T1000 (cell line): Measurements from ENCODE around the gene TREML1.

Experiments
- DNase-seq: peaks from one replicate; lab custom pipeline; 2025; ENCODE audit warnings: mixed read lengths; lab: John Stamatoyannopoulos, UW

TREML1 gene

DNA sequence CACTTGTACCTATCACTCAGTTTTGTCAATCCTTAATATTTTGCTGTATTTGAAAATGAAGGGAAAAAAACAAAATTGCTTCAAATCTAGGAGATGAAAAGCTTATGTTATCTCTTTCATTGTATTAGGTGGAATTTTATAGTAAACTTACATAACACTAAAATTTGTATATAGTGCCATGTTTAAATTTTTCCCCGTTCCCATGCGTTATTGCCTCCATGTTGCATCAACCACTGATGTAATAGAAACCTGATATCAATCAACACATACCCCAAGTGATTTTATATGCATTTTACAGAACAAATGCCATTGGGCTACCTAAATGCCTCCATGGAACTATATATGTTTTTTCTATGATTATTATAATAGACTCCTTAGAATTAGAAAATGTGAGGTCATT is 23.5 kb upstream of the TREML1 start:
- no peak for DNase-seq

DNA sequence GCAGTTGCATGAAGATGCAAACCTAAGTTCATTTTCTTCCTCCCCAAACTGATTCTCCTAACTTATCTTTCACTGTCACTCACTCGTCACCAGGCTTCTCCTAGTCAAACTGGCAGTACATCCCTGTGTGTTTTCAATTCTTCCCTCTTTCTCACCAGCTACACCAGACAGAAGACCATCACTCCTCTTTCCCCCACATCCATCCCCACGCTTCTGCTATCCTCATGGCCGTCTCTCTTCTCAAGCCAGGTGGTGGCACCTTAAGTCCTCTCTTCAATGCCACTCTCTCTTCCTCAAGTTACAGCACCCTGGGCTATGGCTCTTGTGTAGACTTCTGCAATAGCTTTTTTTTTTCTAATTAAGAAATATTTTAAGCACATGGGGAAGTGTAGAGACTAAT is 23.1 kb upstream of the TREML1 start:
- DNase-seq = no peak

DNA sequence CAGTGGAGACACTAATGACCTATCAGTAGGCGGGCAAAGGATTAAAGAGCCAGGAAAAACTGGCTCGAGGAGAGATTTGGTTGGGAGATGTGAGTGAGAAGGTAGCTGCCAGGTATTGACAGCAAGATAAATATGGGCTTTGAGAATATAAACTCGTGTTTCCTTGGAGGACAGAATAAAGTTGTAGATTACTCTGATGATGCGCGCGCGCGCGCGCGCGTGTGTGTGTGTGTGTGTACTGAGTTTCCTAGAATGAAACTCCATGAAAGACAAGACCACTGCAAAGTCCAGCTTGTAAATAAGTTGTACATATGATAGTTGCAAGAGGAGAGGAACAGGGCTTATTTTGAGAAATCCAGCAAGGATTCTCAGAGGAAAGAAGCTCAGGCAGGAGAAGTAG is 22.0 kb upstream of the TREML1 start:
- no peak for DNase-seq

DNA sequence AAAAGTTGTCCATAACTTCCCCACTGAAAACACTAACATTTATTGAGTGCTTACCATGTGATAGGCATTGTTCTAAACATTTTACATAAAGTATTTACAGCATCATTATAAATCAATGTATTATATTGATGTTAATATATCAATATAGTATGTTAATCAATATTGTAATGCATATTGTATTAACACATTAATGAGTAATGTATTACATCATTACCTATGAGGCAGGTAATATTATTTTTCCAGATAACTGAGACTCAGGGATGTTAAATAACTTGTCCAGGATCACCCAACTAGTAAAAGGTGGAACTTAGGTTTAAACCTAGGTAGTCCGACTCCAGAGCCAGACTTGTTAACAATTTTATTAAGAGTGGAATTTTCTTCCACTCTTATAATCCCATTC is 20.9 kb upstream of the TREML1 start:
- no peak for DNase-seq

DNA sequence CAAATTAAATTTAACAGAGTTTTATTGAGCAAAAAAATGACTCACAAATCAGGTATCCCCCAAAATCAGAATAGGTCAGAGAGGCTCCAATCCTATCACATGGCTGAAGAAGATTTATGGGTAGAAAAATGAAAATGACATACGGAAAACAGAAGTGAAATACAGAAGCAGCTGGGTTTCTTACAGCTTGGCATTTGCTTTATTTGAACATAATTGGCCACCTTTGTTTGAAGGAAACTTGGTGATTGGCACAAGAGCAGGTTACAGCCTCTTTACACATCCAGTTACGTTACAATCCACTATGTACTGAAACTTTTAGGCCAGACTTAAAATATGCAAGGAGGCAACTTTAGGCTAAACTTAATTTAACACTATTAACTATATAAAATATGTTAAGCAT is 20.5 kb upstream of the TREML1 start:
- DNase-seq = no peak

DNA sequence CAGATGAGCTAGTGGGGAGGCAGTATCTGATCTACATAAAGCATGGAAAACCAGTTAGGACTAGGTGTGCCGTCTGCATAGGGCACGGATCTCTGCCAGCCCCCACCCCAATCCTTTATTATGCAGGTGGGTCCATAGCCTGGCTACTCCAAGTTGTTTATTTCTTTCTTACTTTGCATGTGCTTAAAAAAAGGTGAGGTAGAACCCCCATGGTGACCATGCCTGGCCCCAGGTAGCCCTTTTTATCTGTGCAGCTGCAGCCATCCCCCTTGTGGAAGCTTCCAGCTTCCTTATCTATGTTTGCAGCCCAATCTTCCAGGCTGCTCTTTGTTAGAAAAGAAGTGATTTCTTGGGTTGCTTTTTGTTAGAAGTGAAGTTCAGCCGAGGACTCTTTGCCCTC is 17.8 kb upstream of the TREML1 start:
- DNase-seq = no peak

DNA sequence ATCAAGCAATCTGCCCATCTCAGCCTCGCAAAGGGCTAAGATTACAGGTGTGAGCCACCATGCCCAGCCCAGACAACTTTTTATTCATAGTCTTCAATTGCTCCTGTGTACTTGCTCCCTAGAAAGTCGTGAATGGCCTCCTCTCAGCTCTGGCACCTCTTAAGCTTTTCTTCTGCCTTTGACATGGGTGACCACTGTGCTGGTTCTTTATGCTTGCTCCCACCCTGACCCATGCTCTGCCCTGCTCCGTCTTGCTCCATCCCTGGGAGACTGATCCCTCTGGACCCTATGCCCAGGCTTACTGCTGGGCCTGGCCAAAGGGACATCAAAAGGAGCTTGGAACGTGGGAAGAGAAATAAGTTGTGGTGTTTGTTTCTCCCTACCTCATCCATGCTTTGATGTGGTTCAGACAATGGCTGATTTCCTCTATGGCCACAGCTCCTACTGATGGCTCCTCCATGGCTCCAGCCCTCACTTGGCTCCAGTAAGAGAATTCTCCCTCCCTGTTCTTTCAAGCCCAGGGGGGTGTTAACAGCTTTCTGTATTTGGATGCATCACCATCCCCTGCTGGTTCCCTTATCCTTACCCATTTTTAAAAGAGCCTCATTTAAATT is 16.5 kb upstream of the TREML1 start:
- DNase-seq = no peak

DNA sequence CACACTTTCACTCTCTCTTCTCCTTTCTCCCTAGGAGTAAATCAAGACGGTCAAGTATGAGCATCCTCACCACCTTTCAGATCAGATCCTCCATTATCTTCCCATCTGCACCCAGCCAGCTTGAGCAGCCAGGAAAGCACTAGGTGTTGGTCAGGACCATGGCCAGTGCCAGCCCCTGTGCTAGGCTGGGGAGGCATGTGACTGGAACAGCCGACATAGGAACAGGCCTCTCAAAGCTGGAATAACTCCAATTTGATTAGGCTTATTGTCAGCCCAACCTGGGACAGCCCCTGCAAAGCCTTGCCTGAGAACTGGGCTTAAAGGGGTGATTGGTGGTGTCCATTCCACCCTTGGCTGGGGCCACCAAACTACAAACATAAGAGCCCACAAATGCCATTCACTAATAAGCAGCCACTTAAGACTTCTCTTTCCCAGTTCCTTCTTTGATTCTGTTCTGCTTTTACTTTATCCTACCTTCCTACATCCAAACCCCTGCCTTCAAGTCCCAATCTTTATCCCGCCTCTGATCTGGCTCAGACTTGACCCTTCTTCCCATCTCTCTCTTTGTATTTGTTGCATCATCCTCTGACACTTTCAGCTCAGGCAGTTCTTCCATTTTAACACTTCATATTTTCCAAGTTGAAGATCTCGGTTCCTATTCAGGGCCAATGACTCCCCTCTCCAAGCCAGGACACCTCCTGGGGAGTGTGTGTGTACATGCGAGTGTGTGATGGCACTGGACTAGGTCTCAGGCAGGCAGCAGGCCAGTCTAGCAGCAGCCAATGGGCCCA is 13.2 kb upstream of the TREML1 start:
- no peak for DNase-seq

DNA sequence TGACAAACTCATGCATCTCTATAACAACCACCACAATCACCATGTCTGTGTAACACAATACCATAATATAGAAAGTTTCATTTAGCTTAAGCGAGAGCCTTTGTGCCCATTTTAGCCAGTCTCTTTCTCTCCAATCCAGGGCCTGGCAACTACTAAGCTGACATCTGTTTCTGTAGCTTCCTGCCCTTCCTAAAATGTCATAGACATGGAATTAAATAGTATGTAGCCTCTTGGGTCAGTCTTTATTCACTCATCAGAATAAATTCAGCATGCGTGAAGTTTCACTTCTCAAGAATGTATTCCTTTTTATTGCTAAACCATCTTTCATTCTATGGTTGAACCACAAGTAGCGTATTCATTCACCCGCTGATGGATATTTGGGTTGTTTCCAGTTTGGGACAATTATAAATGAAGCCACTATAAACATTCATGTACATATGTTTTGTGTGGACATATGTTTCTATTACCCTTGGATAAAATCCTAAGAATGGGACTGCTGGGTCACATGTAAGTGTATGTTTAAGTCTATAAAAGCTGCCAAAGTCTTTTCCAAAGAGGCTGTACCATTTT is 10.5 kb upstream of the TREML1 start:
- no peak for DNase-seq

DNA sequence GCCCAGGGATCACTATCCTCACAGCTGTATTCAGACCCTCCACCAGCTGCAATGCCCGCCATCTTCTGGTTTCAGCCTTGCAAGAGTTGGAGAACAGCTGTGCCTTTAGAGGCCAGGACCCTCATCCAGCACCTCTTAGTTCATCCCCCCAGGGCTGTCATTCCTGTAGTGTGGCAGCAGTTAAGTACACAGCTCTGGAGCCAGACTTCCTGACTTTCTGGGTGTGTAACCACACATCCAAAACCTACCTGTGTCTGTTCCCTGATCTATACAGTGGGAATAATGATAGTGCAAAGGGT is 9.2 kb upstream of the TREML1 start:
- no peak for DNase-seq

DNA sequence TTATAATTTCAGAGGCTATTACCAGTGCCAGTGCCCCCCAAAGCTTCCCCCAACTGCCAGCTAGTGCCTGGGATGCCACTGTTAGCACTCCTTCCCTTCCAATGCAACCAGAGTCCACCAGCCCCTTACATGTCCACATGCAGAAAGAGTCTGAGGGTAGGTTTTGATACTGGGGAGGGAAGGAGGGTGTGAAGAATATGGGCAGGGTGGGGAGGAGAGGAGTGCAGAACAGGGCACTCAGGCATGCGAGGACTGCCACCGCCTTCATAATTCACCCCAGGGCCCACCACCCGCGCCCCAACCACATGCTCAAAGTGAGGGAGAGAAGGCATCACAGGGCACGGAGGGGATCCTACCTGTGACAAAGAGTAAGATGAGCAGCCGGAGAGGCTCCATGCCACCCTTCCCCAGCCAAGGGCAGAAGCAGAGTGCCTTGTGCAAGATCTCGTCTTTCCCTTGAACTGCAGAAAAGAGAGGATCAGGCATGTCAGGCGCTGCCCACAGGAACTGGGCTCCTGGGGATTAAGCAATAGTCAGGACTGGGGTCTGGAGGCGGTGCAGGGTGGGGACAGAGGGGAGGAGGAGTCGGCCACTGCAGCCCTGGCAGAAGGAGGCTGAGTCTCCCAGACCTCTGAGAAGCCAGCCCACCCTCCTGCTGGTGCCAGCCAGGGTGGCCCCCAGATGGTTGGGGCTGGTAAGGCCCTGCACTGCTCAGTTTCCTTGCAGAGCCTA is 8.7 kb upstream of the TREML1 start, which contains the start of gene TREM2:
Gene TREM2 (minus strand): TSS at position 430 of the 732 bp plus-strand sequence. CDS start 34 bp downstream, at position 396.
- DNase-seq = no peak

DNA sequence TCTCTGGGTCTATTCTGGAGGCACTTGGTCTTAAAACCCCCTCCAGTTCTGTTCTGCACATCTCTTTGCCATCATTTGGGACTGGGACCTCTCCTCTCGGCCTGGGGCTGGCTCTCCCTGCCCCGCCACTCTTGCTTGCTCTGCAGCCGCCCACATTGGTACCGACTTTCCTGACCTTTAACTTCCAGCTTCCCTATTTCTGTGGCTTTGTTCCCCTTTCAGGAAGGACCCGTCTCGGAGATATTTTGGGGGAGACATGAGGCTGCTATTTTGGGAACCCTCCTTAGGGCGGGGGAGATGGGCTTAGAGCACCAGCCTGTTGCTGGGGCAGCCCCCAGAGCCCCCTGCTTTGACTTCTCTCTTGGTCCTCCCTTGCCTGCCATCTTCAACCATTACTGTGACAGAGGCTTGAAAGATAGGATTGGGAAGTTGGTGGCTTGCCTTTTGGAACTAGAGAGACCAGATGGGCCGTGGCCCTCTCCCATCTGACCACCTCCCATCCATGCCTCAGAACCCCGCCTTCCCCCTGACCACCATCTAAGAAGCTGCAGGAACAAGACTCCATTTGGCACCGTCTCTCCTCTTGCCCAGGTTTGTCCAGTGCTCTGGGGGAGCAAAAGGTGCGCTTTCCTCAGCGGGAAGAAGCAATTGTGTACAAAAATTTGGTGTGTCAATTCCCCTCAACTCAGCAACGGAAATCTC is 7.9 kb upstream of the TREML1 start:
- DNase-seq = no peak

DNA sequence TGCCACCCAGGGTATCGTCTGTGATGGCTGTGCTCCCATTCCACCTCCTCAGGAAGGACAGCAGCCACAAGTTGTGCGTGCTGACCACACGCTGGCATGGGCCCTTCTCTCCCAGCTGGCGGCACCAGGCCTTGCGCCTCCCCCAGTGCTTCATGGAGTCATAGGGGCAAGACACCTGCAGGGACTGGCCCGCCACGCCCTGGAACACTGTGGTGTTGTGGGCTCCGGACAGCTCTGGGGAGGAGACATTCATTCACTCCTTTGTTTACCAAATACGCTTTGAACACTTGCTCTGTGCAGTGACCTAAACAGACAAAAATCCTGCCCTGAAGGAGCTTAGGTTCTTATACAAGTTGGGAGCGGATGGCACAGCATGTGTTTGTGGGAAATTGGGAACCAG is 7.2 kb upstream of the TREML1 start:
- no peak for DNase-seq

DNA sequence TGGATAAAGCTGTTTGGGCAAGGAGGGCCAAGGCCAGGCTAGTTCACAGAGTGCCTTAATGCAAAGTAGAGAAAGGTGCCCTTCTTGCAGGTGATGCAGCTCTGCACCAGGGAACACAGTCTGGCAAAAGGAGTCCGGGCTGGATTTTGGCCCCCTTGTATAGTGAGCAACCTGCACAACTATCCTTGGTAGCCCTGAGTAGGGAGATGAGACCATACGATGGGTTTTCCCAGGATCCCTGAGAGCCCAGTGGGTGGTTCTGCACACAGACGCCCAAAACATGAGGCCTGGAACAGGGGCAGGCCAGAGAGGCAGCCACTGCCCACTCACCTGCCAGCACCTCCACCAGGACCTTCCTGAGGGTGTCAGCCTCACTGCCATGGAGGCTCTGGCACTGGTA is 6.8 kb upstream of the TREML1 start:
- DNase-seq = no peak

DNA sequence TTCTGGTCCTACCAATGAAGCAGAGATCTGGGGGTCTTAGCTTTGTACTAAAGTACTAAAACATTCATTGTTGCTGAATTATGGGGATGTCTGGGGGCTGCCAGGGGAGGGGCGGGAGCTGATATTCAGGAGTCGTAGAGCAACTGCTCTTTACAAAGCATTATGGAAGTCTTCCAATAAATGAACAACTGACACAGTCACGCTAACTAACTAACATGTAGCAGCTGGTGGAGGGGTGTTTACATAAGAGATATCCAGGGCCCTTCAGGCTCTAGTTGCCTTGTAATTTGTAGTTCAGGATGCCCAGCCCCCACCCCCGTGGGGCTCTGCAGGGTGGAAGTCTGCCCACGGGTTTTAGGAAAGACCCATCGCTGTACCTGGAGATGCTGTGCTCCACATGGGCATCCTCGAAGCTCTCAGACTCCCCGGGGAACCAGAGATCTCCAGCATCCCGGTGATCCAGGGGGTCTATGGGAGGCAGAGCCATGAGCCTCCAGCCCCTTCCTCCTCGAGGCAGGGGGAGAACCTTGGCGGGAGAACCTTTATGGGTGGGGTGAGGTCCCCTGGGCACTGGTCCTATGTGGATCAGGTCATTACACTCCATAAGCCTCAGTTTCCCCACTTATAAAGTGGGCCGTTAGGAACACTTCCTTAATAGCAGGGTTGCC is 5.4 kb upstream of the TREML1 start:
- no peak for DNase-seq

DNA sequence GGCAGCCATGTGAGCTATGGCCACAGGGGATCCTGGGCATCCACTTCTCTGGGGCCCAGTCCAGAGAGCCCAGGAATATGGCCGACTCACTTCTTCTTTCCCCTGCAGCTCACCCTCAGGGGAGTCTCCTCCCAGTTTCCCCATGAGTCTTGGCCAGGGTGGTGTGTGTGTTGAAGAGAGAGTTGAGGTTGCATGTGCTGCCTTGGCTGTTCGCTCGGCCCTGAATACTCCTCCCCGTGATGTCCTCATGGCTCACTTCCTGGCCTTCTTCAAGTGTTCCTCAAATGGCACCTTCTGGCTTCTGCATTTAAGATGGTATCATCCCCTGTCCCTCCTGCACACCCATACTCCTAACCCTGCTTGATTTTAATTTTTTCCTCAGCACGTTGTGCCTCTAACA is 3.2 kb upstream of the TREML1 start:
- no peak for DNase-seq

DNA sequence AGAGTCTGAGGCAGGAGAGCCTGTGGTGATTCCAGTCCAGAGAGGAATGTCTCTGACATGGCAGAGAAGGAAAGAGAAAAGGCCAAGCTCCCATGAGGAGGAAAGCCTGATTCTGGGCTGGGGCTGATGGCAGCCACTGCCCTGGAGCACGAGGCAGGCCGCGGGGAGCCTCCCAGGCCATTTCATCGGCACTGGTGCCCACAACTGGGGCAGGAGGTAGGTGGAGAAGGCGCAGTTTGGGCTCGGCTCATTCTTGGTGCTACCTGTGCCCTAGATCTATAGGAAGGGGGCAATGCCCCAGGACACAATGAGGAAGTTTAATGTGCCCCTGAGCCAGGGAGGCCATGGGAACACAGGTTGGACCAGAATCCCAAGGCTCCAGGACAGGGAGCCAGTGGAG is 2.6 kb upstream of the TREML1 start:
- DNase-seq = no peak

DNA sequence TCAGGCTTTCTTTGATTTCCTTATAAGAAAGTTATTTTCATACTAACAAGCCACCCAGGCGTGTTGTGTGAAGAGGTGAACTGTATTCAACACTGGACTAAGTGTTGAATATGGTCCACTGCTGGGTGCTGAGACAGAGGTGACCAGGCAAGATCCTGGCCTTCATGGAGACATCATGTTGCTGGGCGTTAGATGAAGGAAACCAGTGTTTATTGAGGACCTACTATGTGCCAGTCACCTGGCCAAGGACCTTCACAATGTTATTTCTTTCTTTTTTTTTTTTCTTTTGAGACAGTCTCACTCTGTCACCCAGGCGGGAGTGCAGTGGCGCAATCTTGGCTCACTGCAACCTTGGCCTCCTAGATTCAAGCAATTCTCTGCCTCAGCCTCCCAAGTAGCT is 1.9 kb upstream of the TREML1 start:
- no peak for DNase-seq

DNA sequence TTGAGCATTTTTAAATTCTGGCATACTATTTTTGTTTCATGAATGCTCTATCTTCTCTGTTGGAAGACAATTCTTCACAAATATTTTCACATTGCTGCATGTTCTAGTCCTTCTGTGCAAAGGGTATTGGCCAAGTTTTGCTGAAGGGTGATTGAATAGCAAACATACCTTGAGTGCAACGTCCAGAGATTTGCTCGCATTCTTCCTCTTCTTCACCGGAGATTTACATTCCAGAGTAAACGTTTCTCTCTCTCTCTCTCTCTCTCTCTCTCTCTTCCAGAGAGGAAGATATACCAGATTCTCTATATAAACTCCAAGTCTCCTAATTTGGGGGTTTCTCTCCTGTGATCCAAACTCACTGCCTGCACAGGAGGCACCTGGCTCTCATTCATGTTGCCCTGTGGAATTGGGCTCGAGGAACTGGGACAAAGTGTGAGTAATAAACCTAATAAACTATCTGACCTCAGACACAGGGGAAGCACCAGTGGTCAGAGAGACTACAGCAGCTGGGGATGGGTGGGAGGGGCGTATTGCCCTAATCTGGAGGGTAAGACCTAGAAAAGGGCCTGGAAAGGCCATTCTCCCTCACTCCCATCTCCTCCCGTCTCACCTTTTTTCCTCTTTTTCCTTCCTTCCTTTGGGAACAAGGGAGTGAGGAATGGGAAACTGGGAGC is 1.1 kb upstream of the TREML1 start:
- no peak for DNase-seq

DNA sequence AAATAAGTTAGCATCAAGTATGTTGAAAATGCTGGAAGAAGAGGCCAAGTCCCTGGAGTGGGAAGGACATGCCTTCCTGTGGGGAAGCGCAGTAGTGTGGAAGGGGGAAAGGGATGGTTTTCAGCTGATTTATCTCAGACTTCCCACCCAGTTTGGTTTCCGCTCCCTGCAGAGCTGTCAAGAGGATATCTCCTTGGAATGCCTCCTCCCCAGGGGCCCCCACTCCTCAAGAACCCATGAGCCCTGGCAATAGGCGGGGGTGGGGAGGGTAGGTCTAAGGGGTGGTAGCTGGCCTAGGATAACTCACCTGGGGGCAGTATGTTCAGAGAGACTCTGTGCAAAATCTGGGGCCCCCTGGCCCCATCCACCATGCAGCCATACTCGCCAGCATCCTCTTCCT is 696 bp downstream of the TREML1 start:
- no peak for DNase-seq

DNA sequence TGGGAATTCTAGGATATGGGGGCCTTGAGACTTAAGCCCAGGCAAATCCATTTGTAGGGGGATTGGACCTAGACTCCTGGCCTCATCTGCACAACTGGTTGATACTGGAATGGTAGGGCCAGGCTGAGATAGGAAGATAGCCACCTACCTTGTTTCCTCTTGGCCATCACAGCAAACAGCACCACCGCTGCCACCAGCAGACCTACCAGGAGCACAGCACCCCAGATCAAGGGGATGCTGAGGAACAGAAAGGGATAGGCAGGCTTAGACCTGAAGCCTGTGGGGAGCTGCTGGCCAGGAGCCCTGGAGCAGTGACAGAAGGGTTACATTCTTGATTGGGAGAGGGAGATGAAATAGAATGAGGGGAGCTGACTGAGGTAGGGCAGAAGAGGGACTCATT is 3.5 kb downstream of the TREML1 start:
- no peak for DNase-seq
